ENCODE results near the gene GLRX3.

DNA sequence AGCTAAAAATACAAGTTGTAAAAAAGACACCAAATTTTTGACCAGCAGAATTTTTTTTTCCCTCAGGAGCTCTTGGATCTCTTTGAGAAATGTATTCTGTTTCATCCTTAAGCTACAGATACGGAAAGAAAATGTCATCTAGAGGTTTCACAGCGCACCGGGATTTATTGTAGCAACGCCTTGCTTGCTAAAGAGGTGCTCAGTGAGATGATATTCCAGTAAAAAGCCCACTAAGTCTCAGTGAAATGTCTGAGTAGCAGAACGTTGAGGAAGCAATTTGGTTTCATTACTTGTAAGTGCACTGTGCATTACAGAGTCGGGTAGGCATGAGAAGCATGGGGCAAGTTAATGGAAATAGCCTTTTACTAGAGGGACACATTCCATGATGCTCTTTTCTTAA, 62.5 kb downstream of the GLRX3 start:
- TF ChIP-seq POLR2AphosphoS5 (IDR thresholded peaks at IDR 0.05; ENCODE audit: low read depth) (no peak), EZH2 (IDR thresholded peaks at IDR 0.05; ENCODE audit: low read depth, unreplicated experiment) (no peak), CTCF (conservative IDR thresholded peaks at IDR 0.05; ENCODE audit: low read depth in 2 of 2) (no peak), JUNB (IDR thresholded peaks at IDR 0.05; ENCODE audit: unreplicated experiment) (no peak), ZNF114 (CRISPR knock-in tag; IDR thresholded peaks at IDR 0.05) (no peak), EZH2phosphoT487 (IDR thresholded peaks at IDR 0.05; ENCODE audit: unreplicated experiment) (no peak), CREB1 (CRISPR knock-in tag; IDR thresholded peaks at IDR 0.05; ENCODE audit: low read depth) (no peak), NANOG (IDR thresholded peaks at IDR 0.05; ENCODE audit: borderline replicate concordance) (no peak)
